GM21447 (cell line): ENCODE results near the gene FBXO36.
"Not testable (repeated sequence)": the region's sequence is repeated elsewhere in the genome, so short reads cannot be mapped to it uniquely, and the experiment has no call there.

Experiments
- ATAC-seq: cut with Tn5 transposase; IDR thresholded peaks from one replicate; pipeline ENCODE4 v1.9.1; 2021; ENCODE audit not compliant: unreplicated experiment

Gene FBXO36

GRCh38 chr2:229922449-229923386 is at the start of gene FBXO36:
Gene FBXO36 (plus strand): TSS chr2:229922503. CDS start chr2:229922514, 11 bp downstream.
- peak; percentile 62 for ATAC-seq

GRCh38 chr2:229873123-229873581 is 49.2 kb upstream of the FBXO36 start:
- ATAC-seq: peak; percentile 92

GRCh38 chr2:229874647-229875046 is 47.7 kb upstream of the FBXO36 start:
- ATAC-seq: no peak

GRCh38 chr2:229875549-229875948 is 46.8 kb upstream of the FBXO36 start:
- no peak for ATAC-seq

- ATAC-seq: no peak
Observed at GRCh38 chr2:229879191-229879950, 42.9 kb upstream of the FBXO36 start.

- ATAC-seq: no peak
Observed at GRCh38 chr2:229880892-229881586, 41.3 kb upstream of the FBXO36 start.

- ATAC-seq: no peak
Observed at GRCh38 chr2:229882583-229882982, 39.7 kb upstream of the FBXO36 start.

- ATAC-seq: peak; percentile 66
Observed at GRCh38 chr2:229884775-229885699, 37.3 kb upstream of the FBXO36 start.

GRCh38 chr2:229887441-229887840 is 34.9 kb upstream of the FBXO36 start:
- no peak for ATAC-seq

GRCh38 chr2:229888031-229888430 is 34.3 kb upstream of the FBXO36 start:
- no peak for ATAC-seq

- no peak for ATAC-seq
Observed at GRCh38 chr2:229889023-229889422, 33.3 kb upstream of the FBXO36 start.

GRCh38 chr2:229896857-229897256 is 25.4 kb upstream of the FBXO36 start:
- no peak for ATAC-seq

- ATAC-seq: no peak
Observed at GRCh38 chr2:229899604-229900003, 22.7 kb upstream of the FBXO36 start.

- no peak for ATAC-seq
Observed at GRCh38 chr2:229900012-229900411, 22.3 kb upstream of the FBXO36 start.

GRCh38 chr2:229900514-229900913 is 21.8 kb upstream of the FBXO36 start:
- not testable (repeated sequence) for ATAC-seq

GRCh38 chr2:229901819-229902218 is 20.5 kb upstream of the FBXO36 start:
- ATAC-seq: no peak

- ATAC-seq: no peak
Observed at GRCh38 chr2:229903037-229903436, 19.3 kb upstream of the FBXO36 start.

GRCh38 chr2:229905601-229906000 is 16.7 kb upstream of the FBXO36 start:
- no peak for ATAC-seq

GRCh38 chr2:229909090-229909489 is 13.2 kb upstream of the FBXO36 start:
- no peak for ATAC-seq
